B cell (primary cell): ENCODE measurements around the gene PDE11A.

Source experiments
- EZH2 ChIP-seq: IDR thresholded peaks from 2 replicates; pipeline ENCODE4 v1.6.1; 2012; ENCODE audit warnings: borderline replicate concordance, low read depth, mild to moderate bottlenecking, moderate library complexity, low read length; ENCODE audit not compliant: insufficient read depth, poor library complexity, severe bottlenecking
- TF ChIP-seq, protein P1 (sequence below): fragments of 200-600 bp; IDR thresholded peaks from one replicate; pipeline ENCODE4 v1.8.0; 2022; ENCODE audit warnings: antibody characterized with exemption, mild to moderate bottlenecking

DNA sequence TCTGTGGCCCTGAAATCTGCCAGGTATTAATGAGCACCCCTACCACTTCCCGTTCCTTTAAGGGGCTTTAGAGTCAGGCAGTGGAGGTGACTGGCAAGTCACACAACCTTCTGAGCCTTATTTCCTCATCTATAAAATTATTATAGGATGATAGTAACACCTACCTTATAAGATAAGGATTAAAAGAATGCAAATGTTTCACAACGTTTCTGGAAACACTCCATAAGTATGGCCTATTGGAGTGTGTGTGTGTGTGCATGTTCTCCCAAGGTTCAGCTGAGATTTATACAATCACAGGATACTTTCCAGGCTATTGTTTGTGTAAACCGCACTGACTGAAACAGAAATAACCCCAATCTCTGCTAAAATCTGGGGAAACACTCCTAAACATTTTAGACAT, 176.0 kb downstream of the PDE11A start:
- TF ChIP-seq, protein P1, sequence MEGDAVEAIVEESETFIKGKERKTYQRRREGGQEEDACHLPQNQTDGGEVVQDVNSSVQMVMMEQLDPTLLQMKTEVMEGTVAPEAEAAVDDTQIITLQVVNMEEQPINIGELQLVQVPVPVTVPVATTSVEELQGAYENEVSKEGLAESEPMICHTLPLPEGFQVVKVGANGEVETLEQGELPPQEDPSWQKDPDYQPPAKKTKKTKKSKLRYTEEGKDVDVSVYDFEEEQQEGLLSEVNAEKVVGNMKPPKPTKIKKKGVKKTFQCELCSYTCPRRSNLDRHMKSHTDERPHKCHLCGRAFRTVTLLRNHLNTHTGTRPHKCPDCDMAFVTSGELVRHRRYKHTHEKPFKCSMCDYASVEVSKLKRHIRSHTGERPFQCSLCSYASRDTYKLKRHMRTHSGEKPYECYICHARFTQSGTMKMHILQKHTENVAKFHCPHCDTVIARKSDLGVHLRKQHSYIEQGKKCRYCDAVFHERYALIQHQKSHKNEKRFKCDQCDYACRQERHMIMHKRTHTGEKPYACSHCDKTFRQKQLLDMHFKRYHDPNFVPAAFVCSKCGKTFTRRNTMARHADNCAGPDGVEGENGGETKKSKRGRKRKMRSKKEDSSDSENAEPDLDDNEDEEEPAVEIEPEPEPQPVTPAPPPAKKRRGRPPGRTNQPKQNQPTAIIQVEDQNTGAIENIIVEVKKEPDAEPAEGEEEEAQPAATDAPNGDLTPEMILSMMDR = no peak
- TF ChIP-seq EZH2 = no peak
